ENCODE data around the gene STIM2.

The STIM2 gene

GRCh38 chr4:27006646-27007045 is 146.0 kb downstream of the STIM2 start:
- CTCF ChIA-PET = interaction anchor here (0.8 kb wide), 1 partner anchor 141 kb away, joined by 3 read pairs; no protein-coding TSS in a partner anchor
- no peak for DNase-seq (ENCODE audit: extremely low spot score)
- POLR2A ChIA-PET = no interaction called here
- no peak for TF ChIP-seq CTBP1 (IDR thresholded peaks at IDR 0.05; ENCODE audit: borderline replicate concordance)
- no peak for TF ChIP-seq BHLHE40 (IDR thresholded peaks at IDR 0.05; ENCODE audit: borderline replicate concordance)
- TF ChIP-seq ELF4 (IDR thresholded peaks at IDR 0.05) = no peak
- no peak for TF ChIP-seq ARNT (IDR thresholded peaks at IDR 0.05)
- no peak for TF ChIP-seq NFRKB (IDR thresholded peaks at IDR 0.05)
- TF ChIP-seq FOXM1 (IDR thresholded peaks at IDR 0.05; ENCODE audit: borderline replicate concordance) = no peak
- TF ChIP-seq FOXK2 (IDR thresholded peaks at IDR 0.05) = no peak
- no peak for TF ChIP-seq TARDBP (IDR thresholded peaks at IDR 0.05)
- no peak for TF ChIP-seq SP1 (IDR thresholded peaks at IDR 0.05)
- TF ChIP-seq ZNF384 (IDR thresholded peaks at IDR 0.05) = no peak
- TF ChIP-seq FOXA1 (IDR thresholded peaks at IDR 0.05) = no peak

GRCh38 chr4:27007507-27007906 is 146.9 kb downstream of the STIM2 start:
- no peak for TF ChIP-seq L3MBTL2 (conservative IDR thresholded peaks at IDR 0.05)
- TF ChIP-seq LEF1 (IDR thresholded peaks at IDR 0.05; ENCODE audit: borderline replicate concordance) = no peak
- TF ChIP-seq HDGF (IDR thresholded peaks at IDR 0.05; ENCODE audit: borderline replicate concordance) = no peak
- TF ChIP-seq ZNF384 (IDR thresholded peaks at IDR 0.05) = no peak
- TF ChIP-seq FOXK2 (IDR thresholded peaks at IDR 0.05) = no peak
- TF ChIP-seq PKNOX1 (IDR thresholded peaks at IDR 0.05) = no peak
- no peak for TF ChIP-seq BHLHE40 (IDR thresholded peaks at IDR 0.05; ENCODE audit: borderline replicate concordance)
- TF ChIP-seq ELF4 (IDR thresholded peaks at IDR 0.05) = no peak
- TF ChIP-seq CTBP1 (IDR thresholded peaks at IDR 0.05; ENCODE audit: borderline replicate concordance) = no peak
- CTCF ChIA-PET = interaction anchor here (0.6 kb wide), 1 partner anchor 886 kb away, joined by 3 read pairs; no protein-coding TSS in a partner anchor
- DNase-seq (ENCODE audit: extremely low spot score) = no peak
- POLR2A ChIA-PET = interaction anchor here (1.2 to 1.3 kb wide), 2 partner anchors 150 to 153 kb away, joined by 3 read pairs; no protein-coding TSS in a partner anchor

GRCh38 chr4:27008679-27009078 is 148.0 kb downstream of the STIM2 start:
- CTCF ChIA-PET = no interaction called here
- DNase-seq (ENCODE audit: extremely low spot score) = no peak
- TF ChIP-seq ZNF384 (IDR thresholded peaks at IDR 0.05) (no peak), ARNT (IDR thresholded peaks at IDR 0.05) (no peak), SUZ12 (IDR thresholded peaks at IDR 0.05) (no peak), L3MBTL2 (conservative IDR thresholded peaks at IDR 0.05) (no peak), SP1 (IDR thresholded peaks at IDR 0.05) (no peak), PKNOX1 (IDR thresholded peaks at IDR 0.05) (no peak), NFRKB (IDR thresholded peaks at IDR 0.05) (no peak), TARDBP (IDR thresholded peaks at IDR 0.05) (no peak), FOXM1 (IDR thresholded peaks at IDR 0.05; ENCODE audit: borderline replicate concordance) (no peak), FOXA1 (IDR thresholded peaks at IDR 0.05) (no peak)
- POLR2A ChIA-PET = no interaction called here

- no peak for DNase-seq (ENCODE audit: extremely low spot score)
- ChIA-PET POLR2A (interaction anchor here (0.7 kb wide), 1 partner anchor 151 kb away, joined by 3 read pairs; no protein-coding TSS in a partner anchor), CTCF (interaction anchor here (0.6 to 1.6 kb wide), 3 partner anchors 18 to 144 kb away, joined by 4 to 5 read pairs (median 4); no protein-coding TSS in a partner anchor)
- TF ChIP-seq FOXM1 (IDR thresholded peaks at IDR 0.05; ENCODE audit: borderline replicate concordance) (no peak), PKNOX1 (IDR thresholded peaks at IDR 0.05) (no peak), ZNF384 (IDR thresholded peaks at IDR 0.05) (no peak), L3MBTL2 (conservative IDR thresholded peaks at IDR 0.05) (no peak), HDGF (IDR thresholded peaks at IDR 0.05; ENCODE audit: borderline replicate concordance) (no peak), TARDBP (IDR thresholded peaks at IDR 0.05) (no peak), BHLHE40 (IDR thresholded peaks at IDR 0.05; ENCODE audit: borderline replicate concordance) (no peak), SP1 (IDR thresholded peaks at IDR 0.05) (no peak), SUZ12 (IDR thresholded peaks at IDR 0.05) (no peak), FOXA1 (IDR thresholded peaks at IDR 0.05) (no peak), ELF4 (IDR thresholded peaks at IDR 0.05) (no peak), ARNT (IDR thresholded peaks at IDR 0.05) (no peak), CTBP1 (IDR thresholded peaks at IDR 0.05; ENCODE audit: borderline replicate concordance) (no peak), FOXK2 (IDR thresholded peaks at IDR 0.05) (no peak), LEF1 (IDR thresholded peaks at IDR 0.05; ENCODE audit: borderline replicate concordance) (no peak), NFRKB (IDR thresholded peaks at IDR 0.05) (no peak)
These were observed 148.9 kb downstream of the STIM2 start for GRCh38 chr4:27009539-27009938.

- ChIA-PET POLR2A (no interaction called here), CTCF (interaction anchor here (0.6 to 1.6 kb wide), 4 partner anchors 19 to 532 kb away, joined by 3 to 5 read pairs (median 4); no protein-coding TSS in a partner anchor)
- TF ChIP-seq FOXK2 (IDR thresholded peaks at IDR 0.05) (no peak), PKNOX1 (IDR thresholded peaks at IDR 0.05) (0 out of 2 replicates have a peak, but pooled peaks have one; percentile 20), NFRKB (IDR thresholded peaks at IDR 0.05) (no peak)
- peak; percentile 44 for DNase-seq (ENCODE audit: extremely low spot score)
These were observed 149.8 kb downstream of the STIM2 start for GRCh38 chr4:27010334-27010940.

GRCh38 chr4:27011401-27011800 is 150.8 kb downstream of the STIM2 start:
- POLR2A ChIA-PET = no interaction called here
- no peak for DNase-seq (ENCODE audit: extremely low spot score)
- CTCF ChIA-PET = no interaction called here
- TF ChIP-seq SUZ12 (IDR thresholded peaks at IDR 0.05) (no peak), PKNOX1 (IDR thresholded peaks at IDR 0.05) (no peak), FOXA1 (IDR thresholded peaks at IDR 0.05) (no peak), TARDBP (IDR thresholded peaks at IDR 0.05) (no peak)
